Upper lobe of left lung (tissue), 6 donors: ENCODE data around the gene CYS1. TPM values are rescaled to one million over a fixed set of nuclear protein-coding genes. Genes with fewer than 3 reads are reported as not detected.

Experiments used
- ATAC-seq, 2 donors: fragments of 200-7000 bp; cut with Tn5 transposase; one replicate each; pipeline ENCODE4 v1.9.1; 2022; ENCODE audit warnings: mild to moderate bottlenecking in 2 of 2, moderate library complexity in 2 of 2; ENCODE audit not compliant: low FRiP score in 2 of 2
- DNase-seq, 2 donors: peaks; one replicate each; pipeline ENCODE4 v3.0.0-alpha.2; 2019 to 2020
- H3K27ac ChIP-seq, 4 donors: fragments of 200-600 bp; sonication (generic); one replicate each; pipeline ENCODE4 v1.5.1; 2016 to 2019
- H3K27me3 ChIP-seq, 4 donors: fragments of 200-600 bp; sonication (generic); one replicate each; pipeline ENCODE4 v1.5.1; 2017 to 2019
- H3K36me3 ChIP-seq, 4 donors: fragments of 200-600 bp; sonication (generic); one replicate each; pipeline ENCODE4 v1.5.1; 2016 to 2019
- H3K4me1 ChIP-seq, 4 donors: fragments of 200-600 bp; sonication (generic); one replicate each; pipeline ENCODE4 v1.5.1; 2018 to 2019
- H3K4me3 ChIP-seq, 4 donors: fragments of 200-600 bp; sonication (generic); one replicate each; pipeline ENCODE4 v1.5.1; 2017 to 2019; ENCODE audit warnings: mild to moderate bottlenecking in 2 of 4, moderate library complexity in 1 of 4
- H3K9me3 ChIP-seq, 4 donors: fragments of 200-600 bp; sonication (generic); one replicate each; pipeline ENCODE4 v1.5.1; 2018 to 2019
- EP300 ChIP-seq, 4 donors: sonication (generic); formaldehyde crosslinking; IDR thresholded peaks; one replicate each; pipeline ENCODE4 v1.5.1; 2017; ENCODE audit warnings: antibody characterized with exemption in 4 of 4, control low read depth in 2 of 4
- POLR2A ChIP-seq, 4 donors: fragments of 450-650 bp; IDR thresholded peaks; one replicate each; pipeline ENCODE4 v1.5.1; 2016 to 2017; ENCODE audit warnings: antibody characterized with exemption in 4 of 4, mild to moderate bottlenecking in 2 of 4
- POLR2AphosphoS5 ChIP-seq, 2 donors: sonication (generic); formaldehyde crosslinking; IDR thresholded peaks; one replicate each; pipeline ENCODE4 v1.5.1; 2017; ENCODE audit warnings: antibody characterized with exemption in 2 of 2
- WGBS, 2 donors: methylation state at CpG; one replicate each; pipeline ENCODE4 v1.1.5; 2017 to 2018; 5-methylcytosine and 5-hydroxymethylcytosine counted together
- total RNA-seq, 6 donors: library from RNA; depleted of rRNA in 4 of 6; stranded (reverse); fragments of >200 nt in 4 of 6; gene quantifications; one replicate each; pipeline versions ENCODE4 v1.1.0 to v1.2.1, GENCODE V29; 2016 to 2021
- TF ChIP-seq, protein P1 (sequence below), 6 experiments: fragments of 450-650 bp in 4 of 6; fragments of 200-600 bp in 2 of 6; sonication (generic) in 2 of 6; IDR thresholded peaks; one replicate each; pipeline ENCODE4 v1.5.1; 2016 to 2019; ENCODE audit warnings: antibody characterized with exemption in 6 of 6
- donor health status: DM: no; HTN: no; CAD: no; lungs with moderate emphysema.
- donor health status: DM: no; HTN: yes; CAD: no; lungs with severe emphysema.

The CYS1 gene
- total RNA-seq, 6 donors from 2014 or later = 1.0 to 8.2 (median 5.6) TPM

- H3K27ac ChIP-seq = no peak overlapping the region
- WGBS, 2 donors = 56 to 59% methylated on average over 4 of the region's 4 CpGs
- H3K4me1 ChIP-seq = peaks cover 6 to 9% (median 7%) of the 10 kb centered on the region in 4 donors
- DNase-seq (no peak), ATAC-seq (no peak)
- peaks cover 0 to 6% (median 3%) of the 10 kb centered on the region in 4 donors for H3K27me3 ChIP-seq
- H3K4me3 ChIP-seq = no peak overlapping the region
- TF ChIP-seq EP300 (IDR thresholded peaks at IDR 0.05) (no peak), POLR2AphosphoS5 (IDR thresholded peaks at IDR 0.05) (no peak), POLR2A (IDR thresholded peaks at IDR 0.05) (no peak)
- TF ChIP-seq, protein P1, sequence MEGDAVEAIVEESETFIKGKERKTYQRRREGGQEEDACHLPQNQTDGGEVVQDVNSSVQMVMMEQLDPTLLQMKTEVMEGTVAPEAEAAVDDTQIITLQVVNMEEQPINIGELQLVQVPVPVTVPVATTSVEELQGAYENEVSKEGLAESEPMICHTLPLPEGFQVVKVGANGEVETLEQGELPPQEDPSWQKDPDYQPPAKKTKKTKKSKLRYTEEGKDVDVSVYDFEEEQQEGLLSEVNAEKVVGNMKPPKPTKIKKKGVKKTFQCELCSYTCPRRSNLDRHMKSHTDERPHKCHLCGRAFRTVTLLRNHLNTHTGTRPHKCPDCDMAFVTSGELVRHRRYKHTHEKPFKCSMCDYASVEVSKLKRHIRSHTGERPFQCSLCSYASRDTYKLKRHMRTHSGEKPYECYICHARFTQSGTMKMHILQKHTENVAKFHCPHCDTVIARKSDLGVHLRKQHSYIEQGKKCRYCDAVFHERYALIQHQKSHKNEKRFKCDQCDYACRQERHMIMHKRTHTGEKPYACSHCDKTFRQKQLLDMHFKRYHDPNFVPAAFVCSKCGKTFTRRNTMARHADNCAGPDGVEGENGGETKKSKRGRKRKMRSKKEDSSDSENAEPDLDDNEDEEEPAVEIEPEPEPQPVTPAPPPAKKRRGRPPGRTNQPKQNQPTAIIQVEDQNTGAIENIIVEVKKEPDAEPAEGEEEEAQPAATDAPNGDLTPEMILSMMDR (IDR thresholded peaks at IDR 0.05) = no peak
- no peaks in the 10 kb centered on the region for H3K9me3 ChIP-seq
- no peaks in the 10 kb centered on the region for H3K36me3 ChIP-seq
Observed at GRCh38 chr2:10086950-10087349, 6.7 kb upstream of the CYS1 start.

- WGBS, 2 donors = 81 to 93% methylated on average over 11 of the region's 11 CpGs
- no peak overlapping the region for H3K27ac ChIP-seq
Observed at GRCh38 chr2:10085668-10086059, 5.5 kb upstream of the CYS1 start.

GRCh38 chr2:10085043-10085667 is 4.9 kb upstream of the CYS1 start:
- H3K9me3 ChIP-seq = no peaks in the 10 kb centered on the region
- H3K4me3 ChIP-seq = no peak overlapping the region
- H3K36me3 ChIP-seq = no peaks in the 10 kb centered on the region
- no peak for ATAC-seq
- 66 to 67% methylated on average over 6 of the region's 6 CpGs for WGBS, 2 donors
- H3K27me3 ChIP-seq = peaks cover 0 to 9% (median 5%) of the 10 kb centered on the region in 4 donors
- no peak for DNase-seq
- peaks cover 9 to 11% (median 10%) of the 10 kb centered on the region in 4 donors for H3K4me1 ChIP-seq
- no peak overlapping the region for H3K27ac ChIP-seq
- TF ChIP-seq, protein P1 (IDR thresholded peaks at IDR 0.05) = no peak
- TF ChIP-seq POLR2A (IDR thresholded peaks at IDR 0.05) = no peak
- no peak for TF ChIP-seq POLR2AphosphoS5 (IDR thresholded peaks at IDR 0.05)
- no peak for TF ChIP-seq EP300 (IDR thresholded peaks at IDR 0.05)

More at GRCh38 chr2:10085668-10086059, 5.5 kb upstream of the CYS1 start:
- no peak for DNase-seq
- Histone ChIP-seq H3K36me3 (no peaks in the 10 kb centered on the region), H3K4me3 (no peak overlapping the region), H3K4me1 (peaks cover 4 to 7% (median 5%) of the 10 kb centered on the region in 4 donors), H3K9me3 (no peaks in the 10 kb centered on the region), H3K27me3 (peaks cover 0 to 4% (median under 1%) of the 10 kb centered on the region in 4 donors)
- ATAC-seq = no peak
- TF ChIP-seq EP300 (IDR thresholded peaks at IDR 0.05) (no peak), POLR2AphosphoS5 (IDR thresholded peaks at IDR 0.05) (no peak), POLR2A (IDR thresholded peaks at IDR 0.05) (no peak)
- TF ChIP-seq, protein P1 (IDR thresholded peaks at IDR 0.05) = no peak

DNA sequence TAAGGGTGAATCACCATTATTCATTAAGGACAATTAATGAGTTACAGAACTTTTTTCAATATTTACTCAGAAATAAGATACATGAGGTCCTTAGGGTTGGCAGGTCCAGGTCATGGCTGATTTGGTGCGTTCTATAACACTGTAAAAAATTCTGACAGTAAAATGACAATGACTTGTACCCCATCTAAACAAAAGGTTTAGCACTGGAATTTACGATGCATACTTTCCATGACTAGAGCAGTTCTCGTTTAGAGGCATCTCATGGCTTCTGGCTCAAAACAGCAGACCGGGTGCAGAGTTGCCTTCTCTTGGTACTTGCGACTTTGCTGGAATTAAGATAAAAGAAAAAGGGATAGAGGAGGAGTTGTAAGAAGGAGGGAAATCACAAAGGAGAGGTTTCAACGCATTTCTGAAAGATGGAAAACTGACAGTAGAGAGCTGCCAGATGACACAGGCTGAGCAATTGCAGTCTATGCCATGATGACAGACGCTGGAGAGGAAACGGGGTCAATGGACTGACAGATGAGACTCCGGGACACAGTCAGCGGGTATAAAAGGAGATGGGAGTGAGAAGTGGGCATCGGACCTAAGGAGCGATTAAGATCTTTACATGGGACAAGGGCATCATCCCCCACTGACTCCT is 4.1 kb upstream of the CYS1 start:
- peaks cover 0 to 15% (median 9%) of the 10 kb centered on the region in 4 donors for H3K27me3 ChIP-seq
- WGBS, 2 donors = 79 to 80% methylated on average over 12 of the region's 12 CpGs
- no peak overlapping the region for H3K4me3 ChIP-seq
- H3K4me1 ChIP-seq = peaks cover 11 to 17% (median 15%) of the 10 kb centered on the region in 4 donors
- DNase-seq (no peak), ATAC-seq (no peak)
- H3K36me3 ChIP-seq = no peaks in the 10 kb centered on the region
- no peak for TF ChIP-seq POLR2AphosphoS5 (IDR thresholded peaks at IDR 0.05)
- TF ChIP-seq EP300 (IDR thresholded peaks at IDR 0.05) = no peak
- TF ChIP-seq, protein P1 (IDR thresholded peaks at IDR 0.05) = no peak
- TF ChIP-seq POLR2A (IDR thresholded peaks at IDR 0.05) = no peak
- no peaks in the 10 kb centered on the region for H3K9me3 ChIP-seq
- H3K27ac ChIP-seq = no peak overlapping the region
